Measurements from ENCODE around the gene MED13L.

MED13L gene

DNA sequence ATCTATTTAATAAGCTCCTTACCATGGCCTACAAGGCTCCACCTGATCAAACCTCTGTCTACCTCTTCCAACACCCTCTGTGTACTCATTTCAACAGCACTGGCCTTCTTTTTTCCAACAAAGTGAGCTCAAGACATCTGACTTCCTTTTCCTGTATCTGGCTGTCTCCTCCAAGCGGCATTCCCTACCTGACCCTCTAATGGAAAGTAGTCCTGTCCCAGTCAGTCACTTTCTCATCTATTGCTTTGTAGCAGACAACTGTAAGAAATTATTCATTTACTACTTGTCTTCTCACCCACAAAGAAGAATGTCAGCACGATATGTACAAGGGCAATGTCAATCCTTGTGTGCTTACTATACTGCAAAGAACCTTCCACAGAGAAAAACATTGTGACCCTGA, 149.6 kb downstream of the MED13L start:
- no peak for DNase-seq (ENCODE audit: low spot score)

DNA sequence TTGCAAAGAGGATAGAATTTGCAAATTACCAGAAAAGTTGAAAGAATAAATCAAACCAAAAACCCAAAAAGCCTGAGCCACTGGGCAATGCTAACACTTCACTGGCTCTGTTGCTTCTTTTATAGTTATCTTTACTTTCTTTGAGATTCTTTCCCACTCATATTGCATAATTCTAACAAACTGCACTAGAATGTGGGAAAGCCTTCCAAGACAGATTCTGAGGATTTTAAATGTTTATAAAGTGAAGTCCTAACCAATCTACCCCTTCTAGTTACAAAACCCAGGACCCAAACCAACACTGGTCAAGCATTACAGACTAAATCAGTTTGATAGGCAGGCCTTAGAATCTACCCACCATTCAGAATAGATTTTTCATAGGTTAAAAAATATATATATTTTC, 150.9 kb downstream of the MED13L start:
- no peak for DNase-seq (ENCODE audit: low spot score)

DNA sequence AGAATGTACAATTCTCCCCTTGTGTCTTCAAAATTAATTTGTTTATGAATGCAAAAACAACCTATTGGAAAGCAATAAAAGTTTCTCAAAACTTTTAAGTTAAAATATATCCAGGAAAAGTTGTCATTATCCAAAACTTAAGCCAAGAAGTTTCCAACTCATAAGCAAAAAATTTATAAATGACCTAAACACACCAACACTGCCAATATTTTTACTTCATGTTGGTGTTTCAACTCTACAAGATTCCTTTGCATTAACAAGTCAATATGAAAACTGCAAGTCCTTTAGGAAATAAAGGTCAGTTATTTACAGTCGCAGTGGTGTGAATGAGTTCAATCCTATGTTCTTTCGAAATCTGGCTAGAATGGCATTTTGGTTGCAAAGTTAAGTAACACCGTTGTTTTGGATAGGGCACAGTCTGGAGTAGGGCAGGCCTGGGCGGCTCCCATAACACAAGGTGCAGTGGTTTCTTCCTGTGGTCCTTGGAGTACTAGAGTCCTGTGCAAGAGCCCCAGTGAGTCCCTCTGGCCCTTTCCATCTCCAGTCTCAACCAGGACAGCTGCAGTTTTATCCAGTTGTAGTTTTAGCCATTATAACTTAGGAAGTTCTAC, 151.4 kb downstream of the MED13L start:
- DNase-seq (ENCODE audit: low spot score) = no peak

DNA sequence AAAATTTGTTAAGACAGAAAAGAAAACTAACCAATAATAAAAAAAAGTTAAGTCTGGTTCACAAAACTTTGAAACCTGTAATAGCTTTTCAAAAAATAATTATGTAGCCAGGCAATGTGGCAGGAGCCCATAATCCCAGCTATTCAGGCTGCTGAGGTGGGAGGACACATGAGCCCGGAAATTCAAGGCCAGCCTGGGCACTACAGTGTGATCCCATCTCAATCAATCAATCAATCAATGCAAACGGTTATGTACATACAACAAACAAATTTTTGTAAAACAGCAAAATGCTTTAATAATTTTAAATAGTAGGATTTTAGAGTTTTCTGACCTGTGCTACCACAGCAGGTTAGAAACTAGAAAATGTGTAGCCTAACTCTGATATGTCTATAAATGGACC, 152.4 kb downstream of the MED13L start:
- no peak for DNase-seq (ENCODE audit: low spot score)

DNA sequence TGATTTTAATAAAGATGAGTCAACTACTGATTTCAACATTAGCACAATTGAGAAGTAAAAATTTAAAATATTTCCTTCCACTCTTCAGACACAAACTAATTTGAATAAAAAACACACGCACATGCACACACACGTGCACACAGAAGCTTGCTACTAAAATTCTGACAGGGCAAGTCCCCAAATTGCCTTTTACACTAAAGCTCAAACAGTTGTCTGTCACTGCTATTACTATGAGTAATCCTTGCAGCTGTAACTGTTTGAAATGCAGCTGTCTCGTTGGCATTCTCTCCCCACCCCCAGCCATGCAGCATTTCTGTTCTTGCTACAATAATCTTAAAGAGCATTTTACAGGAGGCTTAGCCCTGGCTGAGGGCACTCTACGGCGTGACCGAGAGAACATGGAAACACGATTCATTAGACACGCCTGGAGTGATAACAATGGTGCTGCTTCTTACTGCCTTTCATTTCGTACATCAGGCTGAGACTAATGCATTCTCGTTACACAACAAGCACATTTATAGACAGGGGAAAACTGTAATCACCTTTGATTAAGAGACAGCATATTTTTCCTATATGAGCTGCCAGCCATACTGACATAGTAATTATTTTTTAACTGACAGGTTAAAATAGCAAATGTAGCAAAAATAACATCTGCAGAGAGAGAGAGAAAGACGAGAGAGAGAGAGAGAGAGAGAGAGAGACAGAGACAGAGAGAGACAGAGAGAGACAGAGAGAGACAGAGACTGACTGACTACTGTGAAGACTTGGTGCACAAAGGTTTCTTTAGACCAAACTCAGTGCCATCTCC, 153.8 kb downstream of the MED13L start:
- peak; percentile 68 for DNase-seq (ENCODE audit: low spot score)

DNA sequence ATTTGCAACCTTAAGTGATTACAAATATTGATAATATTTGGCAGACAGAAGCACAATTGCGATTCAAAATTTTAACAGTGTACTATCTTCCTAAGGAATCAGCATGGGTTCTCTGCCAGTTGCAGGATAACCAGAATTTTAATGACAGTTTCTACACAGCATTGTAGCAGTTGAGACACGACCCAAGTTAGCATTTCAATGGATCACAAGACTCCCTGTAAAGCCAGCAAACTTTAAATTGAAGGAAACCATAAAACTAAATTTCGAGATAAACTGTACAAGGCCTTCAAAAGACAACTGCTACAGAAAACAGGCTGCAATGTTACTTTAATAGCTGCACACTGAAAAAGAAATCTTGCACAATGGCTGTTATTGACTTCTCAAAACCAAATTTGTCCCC, 154.9 kb downstream of the MED13L start:
- DNase-seq (ENCODE audit: low spot score) = no peak

DNA sequence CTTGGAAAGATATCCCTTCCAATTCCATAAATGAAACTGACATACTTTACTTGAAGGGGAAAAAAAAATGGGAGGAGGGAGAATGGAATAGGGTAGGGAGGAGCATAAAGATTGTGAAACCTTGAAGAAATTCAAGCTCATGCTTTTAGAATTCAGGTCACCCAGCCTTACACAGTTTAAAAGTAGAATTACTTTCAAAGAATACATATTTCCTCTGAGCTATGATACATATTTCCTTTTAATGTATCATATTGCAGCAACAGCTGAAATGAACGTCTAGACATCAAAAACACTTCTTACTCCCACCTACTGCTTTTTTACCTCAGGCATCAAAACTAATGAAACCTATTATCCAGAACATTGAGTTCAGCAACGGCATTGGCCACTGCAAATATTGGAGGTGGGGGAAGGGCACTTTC, 156.0 kb downstream of the MED13L start:
- no peak for DNase-seq (ENCODE audit: low spot score)

DNA sequence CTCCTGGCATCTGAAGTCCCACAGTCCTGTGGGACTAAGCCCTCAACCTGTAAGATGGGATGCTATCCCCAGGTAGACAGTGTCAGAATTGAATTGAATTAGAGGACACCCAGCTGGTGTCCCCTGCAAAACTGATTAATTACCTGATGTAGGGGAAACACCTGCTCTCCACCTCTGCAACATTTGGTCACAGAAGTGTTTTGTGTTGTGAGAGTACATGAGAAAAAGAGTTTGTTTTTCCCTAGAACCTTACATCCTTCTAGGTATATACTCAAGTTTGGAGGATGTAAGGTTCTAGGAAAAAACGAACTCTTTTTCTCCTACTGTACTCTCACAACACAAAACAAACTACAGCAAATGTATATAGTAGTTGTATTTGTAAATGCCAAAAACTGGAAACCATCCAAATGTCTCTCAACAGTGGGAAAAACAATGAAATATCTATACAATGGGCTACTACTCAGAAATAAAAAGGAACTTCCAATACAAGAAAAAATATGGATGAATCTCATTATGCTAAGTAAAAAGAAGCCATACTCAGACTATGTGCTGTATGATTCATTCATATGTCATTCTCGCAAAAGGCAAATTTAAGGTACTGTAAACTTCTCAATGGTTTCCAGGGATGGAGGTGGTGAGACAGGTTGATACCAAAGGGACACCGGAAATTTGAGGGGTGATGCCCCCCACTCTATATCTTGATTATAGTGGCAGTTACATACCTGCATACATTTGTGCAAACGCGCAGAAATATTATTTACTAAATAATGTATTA, 160.7 kb downstream of the MED13L start:
- DNase-seq (ENCODE audit: low spot score) = no peak

DNA sequence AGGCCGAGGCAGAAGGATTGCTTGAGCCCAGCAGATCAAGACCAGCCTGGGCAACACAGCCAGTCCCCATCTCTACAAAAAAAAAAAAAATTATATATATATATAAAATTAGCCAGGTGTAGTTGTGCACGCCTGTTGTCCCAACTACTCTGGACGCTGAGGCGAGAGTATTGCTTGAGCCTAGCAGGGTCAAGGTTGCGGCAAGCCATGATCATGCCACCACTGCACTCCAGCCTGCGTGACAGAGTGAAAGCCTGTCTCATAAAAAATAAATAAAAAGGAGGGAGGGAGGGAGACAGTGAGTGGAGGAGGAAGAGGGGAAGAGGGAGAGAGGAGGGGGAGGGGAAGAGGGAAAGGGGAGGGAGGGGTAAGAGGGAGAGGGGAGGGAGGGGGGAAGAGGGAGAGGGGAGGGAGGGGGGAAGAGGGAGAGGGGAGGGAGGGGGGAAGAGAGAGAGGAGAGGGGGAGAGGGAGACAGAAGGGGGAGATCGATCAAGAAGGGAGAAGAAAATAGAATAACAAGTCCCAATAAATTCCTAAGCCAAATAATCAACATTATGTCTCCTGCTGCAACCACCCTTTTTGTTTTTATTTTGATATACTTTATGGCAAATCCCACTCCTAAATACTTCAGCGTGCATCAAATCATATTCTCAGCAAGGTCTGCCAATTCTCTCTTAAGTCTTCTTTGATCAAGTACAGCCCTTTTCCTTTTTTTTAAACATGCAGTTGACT, 163.9 kb downstream of the MED13L start:
- no peak for DNase-seq (ENCODE audit: low spot score)

DNA sequence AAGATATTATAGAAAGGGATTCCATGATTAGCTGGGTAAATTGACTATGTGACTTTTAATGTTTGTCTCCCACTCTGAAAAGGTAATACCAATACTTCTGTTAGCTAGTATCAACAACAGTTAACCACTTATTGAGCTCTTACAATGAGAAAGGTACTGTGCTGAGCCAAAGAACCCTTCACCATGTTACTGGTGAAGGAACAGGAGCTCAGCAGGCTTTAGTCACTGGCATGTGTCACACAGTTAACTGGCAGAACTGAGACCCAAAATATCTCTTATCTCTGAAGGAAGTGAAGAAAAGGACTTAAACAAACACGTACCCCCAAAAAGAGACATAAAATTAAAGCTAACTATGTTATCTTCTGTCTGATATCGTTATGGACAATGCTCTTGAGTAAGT, 170.6 kb downstream of the MED13L start:
- DNase-seq (ENCODE audit: low spot score) = no peak

DNA sequence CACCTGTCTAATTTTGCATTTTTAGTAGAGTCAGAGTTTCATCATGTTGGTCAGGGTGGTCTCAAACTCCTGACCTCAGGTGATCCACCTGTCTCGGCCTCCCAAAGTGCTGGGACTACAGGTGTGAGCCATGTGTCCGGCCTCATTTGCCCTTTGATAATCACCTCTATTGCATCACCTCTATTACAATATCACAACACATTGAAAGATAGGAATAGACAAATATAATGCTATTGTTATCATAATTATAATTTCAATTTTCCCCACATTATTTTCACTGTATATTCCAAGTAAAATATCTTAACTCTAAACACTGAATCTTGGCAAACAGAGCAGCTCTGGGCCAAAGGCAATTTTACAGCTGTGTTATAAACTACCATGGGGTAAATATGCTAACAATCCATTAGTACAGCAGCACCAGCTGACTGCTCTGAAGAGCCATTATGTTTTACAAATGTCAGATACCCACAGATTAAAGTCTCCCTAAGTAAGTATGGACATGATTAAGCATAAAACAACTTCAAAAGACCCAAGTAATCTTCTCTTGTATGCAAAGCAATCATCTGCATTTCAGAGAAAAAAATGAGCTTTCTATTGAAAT, 173.2 kb downstream of the MED13L start:
- no peak for DNase-seq (ENCODE audit: low spot score)

DNA sequence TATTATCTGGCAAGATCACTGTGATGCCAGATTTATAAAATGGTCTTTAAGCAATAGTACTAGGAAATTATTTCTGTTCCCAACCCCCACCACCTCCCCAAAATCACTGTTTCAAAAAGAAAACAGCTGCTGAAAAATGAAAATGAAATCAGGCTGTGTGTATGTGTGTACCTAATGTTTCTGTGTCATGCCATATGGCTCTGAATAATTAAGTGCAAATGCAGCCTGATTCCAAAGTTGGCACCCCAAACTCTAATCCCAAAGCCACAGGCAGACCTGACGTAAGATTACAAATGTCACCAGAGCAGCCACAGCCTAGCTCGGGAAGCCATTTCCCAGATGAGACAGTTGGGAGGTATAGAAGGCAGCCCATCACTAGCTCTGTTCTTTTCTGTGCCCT, 175.5 kb downstream of the MED13L start:
- DNase-seq (ENCODE audit: low spot score) = no peak

DNA sequence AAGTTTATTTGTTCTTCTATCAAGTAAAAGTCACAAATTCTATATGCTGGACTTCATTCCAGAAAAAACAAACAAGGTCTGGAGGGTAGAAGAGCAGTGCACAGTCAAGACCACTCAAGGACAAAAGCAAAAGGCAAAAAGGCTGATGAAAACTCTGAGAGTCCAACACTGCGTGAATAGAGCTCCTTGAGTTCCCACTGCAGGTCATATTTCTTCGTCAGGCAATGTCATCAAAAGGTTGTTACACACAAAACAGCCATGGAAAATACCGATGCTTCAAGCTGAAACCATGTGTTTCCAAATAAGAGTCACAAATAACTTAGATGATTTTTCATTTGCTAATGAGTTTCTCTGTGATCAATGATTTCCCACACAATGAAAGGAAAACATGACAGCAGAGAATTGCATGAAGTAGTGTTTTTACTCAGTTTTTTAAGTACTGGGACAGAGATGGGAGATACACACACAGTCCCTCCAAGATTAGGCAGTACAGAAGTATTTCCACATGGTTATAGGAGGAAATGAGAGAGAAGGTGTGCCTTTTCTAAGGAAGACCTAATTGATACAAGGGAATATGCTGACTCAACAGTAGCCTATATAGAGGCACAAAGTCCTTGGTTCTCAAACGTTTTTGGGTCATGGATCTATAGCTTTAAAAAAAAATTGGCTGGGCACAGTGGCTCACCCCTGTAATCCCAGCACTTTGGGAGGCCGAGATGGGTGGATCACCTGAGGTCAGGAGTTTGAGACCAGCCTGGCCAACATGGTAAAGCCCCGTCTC, 177.7 kb downstream of the MED13L start:
- DNase-seq (ENCODE audit: low spot score) = peak; percentile 34

DNA sequence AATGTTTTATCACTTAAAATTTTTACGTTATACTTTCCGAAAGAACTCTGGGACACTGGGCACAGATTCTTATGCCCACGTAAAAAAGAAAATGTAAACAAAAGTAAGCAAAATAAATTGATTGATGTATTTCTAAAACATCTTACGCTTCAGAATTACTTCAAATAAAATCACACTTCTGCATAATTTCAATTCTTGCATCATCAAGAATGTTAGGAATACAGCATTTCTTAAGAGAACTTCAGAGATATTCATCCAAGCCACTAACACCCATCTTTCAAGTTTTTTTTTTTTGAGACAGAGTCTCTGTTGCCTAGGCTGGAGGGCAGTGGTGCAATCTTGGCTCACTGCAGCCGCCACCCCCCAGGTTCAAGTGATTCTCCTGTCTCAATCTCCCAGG, 180.6 kb downstream of the MED13L start:
- DNase-seq (ENCODE audit: low spot score) = no peak

DNA sequence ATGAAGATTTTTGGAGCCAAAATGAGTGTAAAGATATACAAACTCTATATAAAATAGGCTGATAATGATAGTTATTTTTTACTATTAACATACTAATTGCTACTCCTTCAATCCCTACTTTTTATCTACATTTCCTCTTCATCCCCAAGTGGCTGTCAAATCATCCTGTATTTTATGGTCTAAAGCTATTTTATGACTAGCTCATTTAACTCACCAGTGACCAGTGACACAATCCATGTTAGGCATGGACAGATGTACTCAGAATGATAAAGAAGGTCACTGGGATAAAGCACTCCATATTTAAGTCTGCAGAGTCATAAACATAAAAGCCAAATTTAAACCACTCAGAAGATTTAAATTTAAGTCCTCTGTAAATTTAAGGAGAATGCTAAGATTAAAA, 183.0 kb downstream of the MED13L start:
- DNase-seq (ENCODE audit: low spot score) = no peak

DNA sequence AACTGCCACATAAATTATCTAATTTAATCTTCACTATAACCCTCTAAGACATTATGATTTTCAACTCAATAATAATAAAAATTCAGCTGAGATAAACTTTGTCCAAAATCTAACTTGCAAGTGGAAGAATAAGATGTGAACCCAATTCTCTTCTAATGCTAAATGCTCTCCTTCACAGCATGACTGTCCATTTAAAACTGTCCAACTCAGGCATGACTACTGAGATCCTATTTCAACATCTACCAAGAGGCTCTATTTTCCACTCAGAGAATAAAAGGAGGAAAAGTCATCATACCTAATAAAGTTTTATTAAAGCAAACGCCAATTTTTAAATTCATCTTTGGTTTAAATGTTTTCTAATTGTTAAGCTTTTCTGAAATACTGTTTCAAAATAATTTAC, 183.6 kb downstream of the MED13L start:
- DNase-seq (ENCODE audit: low spot score) = no peak

DNA sequence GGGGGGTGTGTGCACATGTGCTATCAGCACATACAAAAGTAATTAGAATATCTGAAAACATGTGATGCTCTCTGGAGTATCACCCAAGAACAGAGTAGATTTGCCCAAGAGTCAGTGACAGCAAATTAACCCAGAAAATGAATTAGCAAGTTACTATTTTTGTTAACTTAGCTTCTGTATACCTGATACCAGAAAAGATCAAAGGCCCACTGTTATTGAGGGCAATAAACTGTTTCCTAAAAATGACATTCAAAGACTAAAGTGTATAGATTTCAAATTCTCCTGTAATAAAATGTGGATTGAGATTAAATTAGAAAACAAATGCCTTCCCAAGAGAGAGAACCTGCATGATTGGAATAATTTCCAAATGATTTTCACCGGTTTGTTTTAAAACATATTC, 184.7 kb downstream of the MED13L start:
- DNase-seq (ENCODE audit: low spot score) = no peak

DNA sequence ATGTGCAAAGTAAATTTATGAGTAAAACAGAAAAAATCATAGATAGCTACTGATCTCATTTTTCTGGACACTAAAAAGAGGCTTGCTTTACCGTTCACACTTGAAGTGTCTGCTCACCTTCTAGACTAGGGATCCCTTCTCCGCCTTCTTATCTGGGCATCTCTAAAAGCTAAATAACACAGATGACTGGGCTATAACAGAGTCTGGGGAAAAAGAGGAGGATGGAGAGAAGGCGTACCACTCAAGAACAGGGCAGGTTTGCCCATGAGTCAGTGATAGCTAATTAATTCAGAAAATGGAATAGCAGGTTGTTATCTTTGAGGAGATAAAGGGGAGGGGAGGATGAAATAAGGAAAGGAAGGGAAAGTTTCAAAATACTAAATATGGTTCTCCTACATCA, 185.3 kb downstream of the MED13L start:
- DNase-seq (ENCODE audit: low spot score) = no peak

DNA sequence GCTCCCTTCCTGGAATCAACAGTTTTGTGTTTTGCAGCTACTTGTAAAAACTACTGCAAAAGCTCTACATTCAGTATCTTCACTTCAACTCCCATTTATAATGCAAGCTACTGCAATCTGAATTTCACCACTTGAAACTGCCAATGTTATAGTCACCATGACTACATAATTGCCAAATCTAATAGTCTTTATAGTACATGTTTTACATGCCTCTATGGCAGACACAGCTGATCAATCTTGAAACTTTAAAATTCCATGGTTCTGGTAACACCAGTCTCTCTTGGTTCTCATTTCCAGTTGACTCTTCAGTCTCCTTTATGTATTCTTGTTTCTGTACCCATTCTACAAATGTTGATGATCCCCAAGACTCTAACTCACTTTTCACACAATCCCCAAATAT, 185.9 kb downstream of the MED13L start:
- no peak for DNase-seq (ENCODE audit: low spot score)

DNA sequence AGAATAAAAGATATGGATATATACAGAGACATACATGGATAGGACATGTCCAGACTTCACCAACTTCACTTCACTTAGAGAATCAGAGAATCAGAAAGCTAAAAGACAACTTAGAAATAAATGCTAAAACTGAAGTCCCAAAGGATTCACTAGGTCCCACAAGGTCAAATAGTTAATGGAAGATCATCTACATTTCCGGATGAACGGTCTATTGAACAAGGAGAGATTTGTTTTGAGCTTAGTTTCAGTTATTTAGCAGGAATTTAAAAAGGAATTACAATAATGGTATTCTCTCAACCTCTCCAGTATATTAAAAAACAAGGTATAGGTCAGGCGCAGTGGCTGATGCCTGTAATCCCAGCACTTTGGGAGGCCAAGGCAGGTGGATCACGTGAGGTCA, 187.0 kb downstream of the MED13L start:
- no peak for DNase-seq (ENCODE audit: low spot score)

DNA sequence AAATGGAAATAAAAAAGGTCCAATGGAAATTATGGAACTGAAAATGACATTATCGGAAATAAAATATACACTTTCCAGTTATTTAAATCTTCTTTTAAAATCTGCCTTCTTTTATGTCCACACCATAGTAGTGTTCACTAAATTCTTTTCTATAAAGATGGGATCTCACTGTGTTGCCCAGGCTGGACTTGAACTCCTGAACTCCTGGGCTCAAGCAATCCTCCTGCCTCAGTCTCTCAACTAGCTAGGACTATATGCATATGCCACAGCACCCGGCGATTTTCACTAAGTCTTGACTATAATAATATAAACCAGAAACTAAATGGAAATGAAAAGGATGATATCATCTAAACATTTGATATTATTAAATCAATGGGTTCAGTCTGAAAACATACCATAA, 188.4 kb downstream of the MED13L start:
- DNase-seq (ENCODE audit: low spot score) = no peak

All from activated CD4-positive, alpha-beta T cell treated with anti-CD3 and anti-CD28 coated beads, Interleukin-2, Interleukin-4, amounts not matched to agents 100 ng/mL and 50 ng/mL, durations not matched to agents 16 hours and 8 hours (primary cell).